Thyroid gland (tissue), 4 donors: ENCODE measurements around the gene OCLN.

ENCODE experiments used
- POLR2A ChIP-seq, 2 donors: fragments of 450-650 bp; IDR thresholded peaks; one replicate each; pipeline ENCODE4 v1.6.1; 2017; ENCODE audit warnings: antibody characterized with exemption in 2 of 2, mild to moderate bottlenecking in 2 of 2, moderate library complexity in 1 of 2
- TF ChIP-seq, protein P1 (sequence below), 6 experiments: fragments of 200-600 bp in 3 of 6; fragments of 450-650 bp in 3 of 6; sonication (generic) in 3 of 6; IDR thresholded peaks; one replicate each; pipeline ENCODE4 v1.5.1; 2016 to 2019; ENCODE audit warnings: antibody characterized with exemption in 6 of 6, mild to moderate bottlenecking in 2 of 6, inconsistent platforms in 1 of 6, moderate library complexity in 1 of 6

DNA sequence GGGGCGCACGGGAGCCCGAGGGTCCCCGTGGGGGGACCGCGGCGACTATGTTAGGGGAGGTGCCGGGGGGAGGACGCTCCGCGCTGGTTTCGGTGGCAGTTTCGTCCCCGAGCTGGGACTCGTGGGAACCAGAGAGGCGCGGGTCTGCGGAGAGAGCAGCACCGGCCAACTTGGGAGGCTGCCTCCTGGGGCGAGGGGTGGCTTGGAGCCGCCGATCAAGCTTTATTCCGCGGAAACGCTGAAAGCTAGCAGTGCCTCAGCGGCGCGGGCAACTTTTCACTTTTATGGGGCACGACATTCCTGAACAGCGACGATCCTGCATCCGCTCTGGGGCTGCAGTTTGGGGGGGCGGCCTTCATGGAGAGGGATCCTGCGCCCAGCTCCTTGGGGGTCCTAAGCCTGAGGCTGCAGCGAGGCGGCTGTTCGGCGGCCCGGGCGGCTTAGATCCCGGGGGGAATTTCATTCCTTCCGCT is 369 bp downstream of the OCLN start:
- TF ChIP-seq, protein P1, sequence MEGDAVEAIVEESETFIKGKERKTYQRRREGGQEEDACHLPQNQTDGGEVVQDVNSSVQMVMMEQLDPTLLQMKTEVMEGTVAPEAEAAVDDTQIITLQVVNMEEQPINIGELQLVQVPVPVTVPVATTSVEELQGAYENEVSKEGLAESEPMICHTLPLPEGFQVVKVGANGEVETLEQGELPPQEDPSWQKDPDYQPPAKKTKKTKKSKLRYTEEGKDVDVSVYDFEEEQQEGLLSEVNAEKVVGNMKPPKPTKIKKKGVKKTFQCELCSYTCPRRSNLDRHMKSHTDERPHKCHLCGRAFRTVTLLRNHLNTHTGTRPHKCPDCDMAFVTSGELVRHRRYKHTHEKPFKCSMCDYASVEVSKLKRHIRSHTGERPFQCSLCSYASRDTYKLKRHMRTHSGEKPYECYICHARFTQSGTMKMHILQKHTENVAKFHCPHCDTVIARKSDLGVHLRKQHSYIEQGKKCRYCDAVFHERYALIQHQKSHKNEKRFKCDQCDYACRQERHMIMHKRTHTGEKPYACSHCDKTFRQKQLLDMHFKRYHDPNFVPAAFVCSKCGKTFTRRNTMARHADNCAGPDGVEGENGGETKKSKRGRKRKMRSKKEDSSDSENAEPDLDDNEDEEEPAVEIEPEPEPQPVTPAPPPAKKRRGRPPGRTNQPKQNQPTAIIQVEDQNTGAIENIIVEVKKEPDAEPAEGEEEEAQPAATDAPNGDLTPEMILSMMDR (IDR thresholded peaks at IDR 0.05), result peak in 1 of 6 experiments; percentile 19
- TF ChIP-seq POLR2A (IDR thresholded peaks at IDR 0.05), result no peak
